Measurements from ENCODE around the gene TOR2A.

TOR2A gene

GRCh38 chr9:127724012-127724411 lies 11.1 kb downstream of the TOR2A start:
- no peak for DNase-seq
- in situ Hi-C loops (cut with MboI; ENCODE audit: low pct_unique_long_range_greater_than_20kb, low sequenced_read_pairs): no loop called here

GRCh38 chr9:127723444-127723843 lies 11.7 kb downstream of the TOR2A start:
- DNase-seq: no peak
- in situ Hi-C loops (cut with MboI; ENCODE audit: low pct_unique_long_range_greater_than_20kb, low sequenced_read_pairs): no loop called here

- no peak for DNase-seq
- in situ Hi-C loops (cut with MboI; ENCODE audit: low pct_unique_long_range_greater_than_20kb, low sequenced_read_pairs): no loop called here
These were observed 12.1 kb downstream of the TOR2A start for GRCh38 chr9:127723013-127723412.

- in situ Hi-C loops (cut with MboI; ENCODE audit: low pct_unique_long_range_greater_than_20kb, low sequenced_read_pairs): no loop called here
- DNase-seq: no peak
These were observed 12.9 kb downstream of the TOR2A start for GRCh38 chr9:127722055-127722745.

GRCh38 chr9:127721391-127721821 lies 13.7 kb downstream of the TOR2A start:
- in situ Hi-C loops (cut with MboI; ENCODE audit: low pct_unique_long_range_greater_than_20kb, low sequenced_read_pairs): no loop called here
- no peak for DNase-seq

GRCh38 chr9:127720865-127721227 lies 14.2 kb downstream of the TOR2A start:
- in situ Hi-C loops (cut with MboI; ENCODE audit: low pct_unique_long_range_greater_than_20kb, low sequenced_read_pairs): no loop called here
- no peak for DNase-seq

- in situ Hi-C loops (cut with MboI; ENCODE audit: low pct_unique_long_range_greater_than_20kb, low sequenced_read_pairs): no loop called here
- no peak for DNase-seq
These were observed 14.8 kb downstream of the TOR2A start for GRCh38 chr9:127720031-127720864.

GRCh38 chr9:127717766-127718165 lies 17.3 kb downstream of the TOR2A start:
- in situ Hi-C loops (cut with MboI; ENCODE audit: low pct_unique_long_range_greater_than_20kb, low sequenced_read_pairs): no loop called here
- no peak for DNase-seq

GRCh38 chr9:127716412-127716811 lies 18.7 kb downstream of the TOR2A start:
- DNase-seq: no peak
- in situ Hi-C loops (cut with MboI; ENCODE audit: low pct_unique_long_range_greater_than_20kb, low sequenced_read_pairs): no loop called here

GRCh38 chr9:127715470-127716337 lies 19.4 kb downstream of the TOR2A start, which contains the start of the genes PTRH1 and TTC16:
TSS of gene PTRH1 (minus strand) at chr9:127715663. CDS start at chr9:127715639, 24 bp downstream.
TSS of gene TTC16 (plus strand) at chr9:127716079. CDS start at chr9:127716146, 67 bp downstream.
- peak; percentile 96 for DNase-seq
- in situ Hi-C loops (cut with MboI; ENCODE audit: low pct_unique_long_range_greater_than_20kb, low sequenced_read_pairs): no loop called here

GRCh38 chr9:127714951-127715469 lies 20.1 kb downstream of the TOR2A start:
- no peak for DNase-seq
- in situ Hi-C loops (cut with MboI; ENCODE audit: low pct_unique_long_range_greater_than_20kb, low sequenced_read_pairs): no loop called here

- DNase-seq: no peak
- in situ Hi-C loops (cut with MboI; ENCODE audit: low pct_unique_long_range_greater_than_20kb, low sequenced_read_pairs): no loop called here
These were observed 20.9 kb downstream of the TOR2A start for GRCh38 chr9:127714020-127714750.

GRCh38 chr9:127712867-127713266 lies 22.2 kb downstream of the TOR2A start:
- in situ Hi-C loops (cut with MboI; ENCODE audit: low pct_unique_long_range_greater_than_20kb, low sequenced_read_pairs): no loop called here
- DNase-seq: no peak

- DNase-seq: no peak
- in situ Hi-C loops (cut with MboI; ENCODE audit: low pct_unique_long_range_greater_than_20kb, low sequenced_read_pairs): no loop called here
These were observed 22.7 kb downstream of the TOR2A start for GRCh38 chr9:127712371-127712770.

- in situ Hi-C loops (cut with MboI; ENCODE audit: low pct_unique_long_range_greater_than_20kb, low sequenced_read_pairs): no loop called here
- peak; percentile 31 for DNase-seq
These were observed 23.2 kb downstream of the TOR2A start for GRCh38 chr9:127711831-127712274.

- in situ Hi-C loops (cut with MboI; ENCODE audit: low pct_unique_long_range_greater_than_20kb, low sequenced_read_pairs): no loop called here
- DNase-seq: peak; percentile 70
These were observed 23.8 kb downstream of the TOR2A start for GRCh38 chr9:127711226-127711701.

- no peak for DNase-seq
- in situ Hi-C loops (cut with MboI; ENCODE audit: low pct_unique_long_range_greater_than_20kb, low sequenced_read_pairs): no loop called here
These were observed 24.8 kb downstream of the TOR2A start for GRCh38 chr9:127710204-127710783.

GRCh38 chr9:127708952-127709587 lies 26.0 kb downstream of the TOR2A start:
- in situ Hi-C loops (cut with MboI; ENCODE audit: low pct_unique_long_range_greater_than_20kb, low sequenced_read_pairs): no loop called here
- DNase-seq: no peak

Data from KBM-7 (cell line).